Measurements from ENCODE around the gene TNFRSF8. TPM values are rescaled to one million over a fixed set of nuclear protein-coding genes. Genes with fewer than 3 reads are reported as not detected.

The TNFRSF8 gene
- total RNA-seq, 4 donors from 2014 or later, result 0.83 to 2.8 (median 2.3) TPM

DNA sequence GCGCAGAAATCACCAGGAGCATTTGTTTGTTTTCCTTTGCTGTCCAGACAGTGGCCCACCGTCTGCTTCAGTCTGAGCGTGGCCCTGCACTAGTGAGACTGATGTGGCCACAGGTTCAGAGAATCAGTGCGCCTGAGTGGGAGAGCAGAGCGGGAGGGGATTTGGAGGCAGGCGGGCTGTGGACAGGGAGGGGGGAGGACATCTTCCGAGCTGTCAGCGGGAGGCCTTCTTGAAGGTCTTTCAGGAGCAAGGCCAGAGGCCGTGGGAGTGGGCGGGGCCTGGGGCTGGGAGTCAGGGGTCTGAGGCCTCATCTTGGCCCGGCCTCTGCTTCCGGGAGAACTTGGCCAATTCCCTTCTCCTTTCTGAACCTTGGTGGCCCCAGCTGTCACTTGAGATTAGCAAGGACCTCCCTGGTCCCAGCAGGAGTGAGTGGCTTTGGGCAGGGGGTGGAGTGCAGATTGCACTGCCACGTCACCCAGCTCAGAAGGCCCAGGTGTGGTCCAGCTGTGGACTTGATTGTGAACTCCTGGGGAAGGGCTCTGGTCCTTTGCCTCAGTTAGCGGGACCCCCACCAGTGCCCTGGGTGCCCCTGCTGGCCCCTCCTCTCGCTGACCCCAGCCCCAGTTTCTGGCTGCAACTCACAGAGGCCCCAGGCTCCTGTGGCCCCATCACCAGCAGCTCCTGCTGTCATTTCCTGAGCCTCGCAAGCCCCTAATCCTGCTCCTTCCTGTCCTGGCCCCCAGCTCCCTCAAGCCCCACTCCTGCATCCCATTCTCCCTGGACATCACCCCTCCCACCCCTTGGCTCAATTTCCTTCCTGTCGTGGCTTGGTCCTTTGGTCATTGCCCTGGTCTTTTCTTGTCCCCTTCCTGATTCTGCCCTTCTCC, 112.1 kb downstream of the TNFRSF8 start:
- Histone ChIP-seq H3K27ac (replicated peaks in 1 of 4) (peak overlapping the region; percentile 36 to 68 (median 48)), H3K9me3 (no peaks in the 10 kb centered on the region), H3K36me3 (no peaks in the 10 kb centered on the region), H3K4me3 (no peak overlapping the region), H3K27me3 (peaks cover 0 to 30% (median 0%) of the 10 kb centered on the region in 4 donors), H3K4me1 (peaks cover 74 to 97% (median 81%) of the 10 kb centered on the region in 4 donors)
- TF ChIP-seq, protein P1, sequence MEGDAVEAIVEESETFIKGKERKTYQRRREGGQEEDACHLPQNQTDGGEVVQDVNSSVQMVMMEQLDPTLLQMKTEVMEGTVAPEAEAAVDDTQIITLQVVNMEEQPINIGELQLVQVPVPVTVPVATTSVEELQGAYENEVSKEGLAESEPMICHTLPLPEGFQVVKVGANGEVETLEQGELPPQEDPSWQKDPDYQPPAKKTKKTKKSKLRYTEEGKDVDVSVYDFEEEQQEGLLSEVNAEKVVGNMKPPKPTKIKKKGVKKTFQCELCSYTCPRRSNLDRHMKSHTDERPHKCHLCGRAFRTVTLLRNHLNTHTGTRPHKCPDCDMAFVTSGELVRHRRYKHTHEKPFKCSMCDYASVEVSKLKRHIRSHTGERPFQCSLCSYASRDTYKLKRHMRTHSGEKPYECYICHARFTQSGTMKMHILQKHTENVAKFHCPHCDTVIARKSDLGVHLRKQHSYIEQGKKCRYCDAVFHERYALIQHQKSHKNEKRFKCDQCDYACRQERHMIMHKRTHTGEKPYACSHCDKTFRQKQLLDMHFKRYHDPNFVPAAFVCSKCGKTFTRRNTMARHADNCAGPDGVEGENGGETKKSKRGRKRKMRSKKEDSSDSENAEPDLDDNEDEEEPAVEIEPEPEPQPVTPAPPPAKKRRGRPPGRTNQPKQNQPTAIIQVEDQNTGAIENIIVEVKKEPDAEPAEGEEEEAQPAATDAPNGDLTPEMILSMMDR (IDR thresholded peaks at IDR 0.05), result no peak
- TF ChIP-seq EP300 (IDR thresholded peaks at IDR 0.05) (no peak), POLR2AphosphoS5 (IDR thresholded peaks at IDR 0.05) (no peak), POLR2A (IDR thresholded peaks at IDR 0.05; ENCODE audit: low read depth) (no peak)
- no peak for DNase-seq (ENCODE audit: extremely low spot score)
- WGBS, result 90% methylated on average over 17 of the region's 17 CpGs
- intact Hi-C loops (cut with DNase I), result no loop called here

DNA sequence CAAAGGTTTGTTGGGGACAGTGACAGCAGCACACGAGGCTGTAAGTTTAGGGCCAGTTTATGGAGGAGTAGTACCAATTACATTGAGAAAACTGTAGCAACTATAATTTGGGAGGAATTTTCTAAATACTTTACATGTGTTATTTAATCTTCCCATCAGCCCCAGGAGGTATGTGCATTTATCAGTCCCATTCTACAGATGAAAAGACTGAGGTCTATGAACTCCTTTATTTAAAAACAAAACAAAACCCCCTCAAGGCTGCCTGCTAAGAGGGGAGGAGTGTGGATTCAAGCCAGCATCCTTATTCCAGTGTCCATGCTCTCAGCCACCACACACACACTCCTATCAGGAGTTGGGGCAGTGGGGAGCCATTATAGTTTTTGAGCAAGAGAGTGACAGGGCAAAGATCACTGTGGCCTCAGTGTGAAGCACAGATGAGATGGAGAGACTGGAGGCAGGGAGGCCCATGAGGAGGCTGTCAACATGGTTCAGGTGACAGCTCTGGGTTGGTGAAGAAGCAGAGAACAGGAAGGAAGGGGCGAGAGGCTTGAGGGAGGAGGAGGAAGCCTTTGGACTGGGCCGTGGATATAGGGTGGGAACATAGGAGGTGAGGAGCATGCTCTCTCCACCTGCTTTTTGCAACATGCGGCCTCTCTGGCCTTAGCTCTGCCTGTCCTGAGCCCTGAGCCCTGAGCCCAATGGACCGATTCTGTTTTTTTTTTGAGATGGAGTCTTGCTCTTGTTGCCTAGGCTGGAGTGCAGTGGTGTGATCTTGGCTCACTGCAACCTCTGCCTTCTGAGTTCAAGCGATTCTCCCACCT, 113.4 kb downstream of the TNFRSF8 start:
- DNase-seq (ENCODE audit: extremely low spot score), result no peak
- peaks cover 75 to 98% (median 85%) of the 10 kb centered on the region in 4 donors for H3K4me1 ChIP-seq
- intact Hi-C loops (cut with DNase I), result no loop called here

DNA sequence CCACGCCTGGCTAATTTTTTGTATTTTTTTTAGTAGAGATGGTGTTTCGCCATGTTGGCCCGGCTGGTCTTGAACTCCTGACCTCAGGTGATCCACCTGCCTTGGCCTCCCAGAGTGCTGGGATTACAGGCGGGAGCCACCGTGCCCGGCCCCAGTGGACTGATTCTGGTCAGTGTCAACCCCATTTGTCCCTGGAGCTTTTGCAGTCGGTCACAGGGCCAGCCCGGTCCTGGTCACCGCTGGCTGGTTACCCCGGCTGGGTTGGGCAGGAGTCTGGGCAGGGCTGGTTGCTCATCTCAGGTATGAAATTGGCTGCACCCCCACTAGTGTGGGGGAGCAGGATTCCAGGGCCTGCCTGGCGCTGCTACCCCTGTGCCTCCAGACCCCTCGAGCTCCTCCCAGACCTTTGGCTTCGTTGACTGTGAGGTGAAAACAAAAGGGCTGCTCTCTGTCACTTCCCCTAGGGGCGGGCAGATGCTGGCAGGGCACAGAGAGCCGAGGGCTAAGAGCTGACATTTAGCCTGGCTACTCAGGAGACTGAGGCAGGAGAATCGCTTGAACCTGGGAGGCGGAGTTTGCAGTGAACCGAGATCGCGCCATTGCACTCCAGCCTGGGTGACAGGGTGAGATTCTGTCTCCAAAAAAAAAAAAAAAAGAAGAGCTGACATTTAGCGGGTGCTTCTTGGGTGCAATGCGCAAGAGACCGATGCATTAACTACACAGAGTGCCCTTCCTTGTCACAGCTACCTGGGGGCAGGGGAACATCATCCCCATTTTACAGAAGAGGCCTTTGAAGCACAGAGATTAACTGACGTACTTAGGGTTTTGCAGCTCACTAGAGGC, 114.3 kb downstream of the TNFRSF8 start:
- no peak overlapping the region for H3K4me3 ChIP-seq
- no peak for DNase-seq (ENCODE audit: extremely low spot score)
- H3K4me1 ChIP-seq, result peaks cover 75 to 98% (median 87%) of the 10 kb centered on the region in 4 donors
- intact Hi-C loops (cut with DNase I), result no loop called here
- H3K27me3 ChIP-seq, result peaks cover 0 to 24% (median 0%) of the 10 kb centered on the region in 4 donors
- WGBS, result 84% methylated on average over 10 of the region's 24 CpGs
- H3K36me3 ChIP-seq, result no peaks in the 10 kb centered on the region
- H3K27ac ChIP-seq (replicated peaks in 1 of 4), result peak overlapping the region; percentile 38 to 72 (median 58)
- H3K9me3 ChIP-seq, result no peaks in the 10 kb centered on the region
- TF ChIP-seq POLR2AphosphoS5 (IDR thresholded peaks at IDR 0.05), result no peak
- no peak for TF ChIP-seq EP300 (IDR thresholded peaks at IDR 0.05)
- TF ChIP-seq, protein P1 (IDR thresholded peaks at IDR 0.05), result no peak
- TF ChIP-seq POLR2A (IDR thresholded peaks at IDR 0.05; ENCODE audit: low read depth), result no peak

More for the DNA sequence above, 113.4 kb downstream of the TNFRSF8 start:
- Histone ChIP-seq H3K4me3 (no peak overlapping the region), H3K9me3 (no peaks in the 10 kb centered on the region), H3K36me3 (no peaks in the 10 kb centered on the region), H3K27ac (replicated peaks in 1 of 4) (peak overlapping the region; percentile 28 to 72 (median 52)), H3K27me3 (peaks cover 0 to 24% (median 0%) of the 10 kb centered on the region in 4 donors)
- no peak for TF ChIP-seq EP300 (IDR thresholded peaks at IDR 0.05)
- 84% methylated on average over 6 of the region's 6 CpGs for WGBS

DNA sequence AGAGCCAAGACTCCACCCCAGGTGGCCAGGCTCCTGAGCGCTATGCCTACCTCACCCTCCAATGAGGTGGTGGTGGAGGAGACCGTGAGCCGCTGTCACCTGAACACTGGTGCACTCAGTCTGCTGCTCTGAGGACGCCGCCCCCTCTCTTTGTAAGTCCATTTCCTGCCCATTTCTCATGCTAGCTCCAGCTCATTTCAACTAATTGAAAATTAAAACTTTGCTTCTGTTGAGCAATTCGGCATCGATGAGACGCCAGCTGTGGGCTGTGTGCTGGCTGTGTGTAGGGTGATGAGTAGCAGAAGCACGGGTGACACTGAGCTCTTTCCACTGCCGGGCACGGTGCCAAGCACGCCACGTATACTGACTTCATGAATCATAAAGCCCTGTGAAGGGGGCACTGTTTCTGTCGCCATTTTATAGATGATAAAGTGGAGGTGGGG, 114.9 kb downstream of the TNFRSF8 start:
- no peaks in the 10 kb centered on the region for H3K9me3 ChIP-seq
- intact Hi-C loops (cut with DNase I), result no loop called here
- H3K27me3 ChIP-seq, result peaks cover 0 to 24% (median 0%) of the 10 kb centered on the region in 4 donors
- H3K27ac ChIP-seq (replicated peaks in 1 of 4), result peak overlapping the region; percentile 38 to 72 (median 62)
- no peak for DNase-seq (ENCODE audit: extremely low spot score)
- no peak overlapping the region for H3K4me3 ChIP-seq
- peaks cover 70 to 98% (median 87%) of the 10 kb centered on the region in 4 donors for H3K4me1 ChIP-seq
- no peak for TF ChIP-seq POLR2A (IDR thresholded peaks at IDR 0.05; ENCODE audit: low read depth)
- TF ChIP-seq EP300 (IDR thresholded peaks at IDR 0.05), result no peak
- no peak for TF ChIP-seq POLR2AphosphoS5 (IDR thresholded peaks at IDR 0.05)
- TF ChIP-seq, protein P1 (IDR thresholded peaks at IDR 0.05), result no peak
- H3K36me3 ChIP-seq, result no peaks in the 10 kb centered on the region
- 33% methylated on average over 14 of the region's 14 CpGs for WGBS

Data from esophagus muscularis mucosa (tissue), 4 donors.